ENCODE results near the gene RWDD3. TPM values are rescaled to one million over a fixed set of nuclear protein-coding genes. Genes with fewer than 3 reads are reported as not detected.
A peak's percentile ranks its signal among the peaks of the same experiment; 100 is the strongest.

RWDD3 gene
- total RNA-seq, 1 donor from 2014 or later: 24.7 TPM

GRCh38 chr1:95221306-95221705, 12.7 kb upstream of the RWDD3 start:
- Mint-ChIP-seq H3K27ac (no peak overlapping the region), H3K36me3 (no peaks in the 10 kb centered on the region), H3K27me3 (ENCODE audit: low read depth) (no peaks in the 10 kb centered on the region), H3K4me3 (no peak overlapping the region), H3K4me1 (no peaks in the 10 kb centered on the region), H3K9me3 (peaks cover 6% of the 10 kb centered on the region)
- no peak for DNase-seq (ENCODE audit: low spot score in 2 of 2, unreplicated experiment in 2 of 2)
- TF ChIP-seq, protein P1, sequence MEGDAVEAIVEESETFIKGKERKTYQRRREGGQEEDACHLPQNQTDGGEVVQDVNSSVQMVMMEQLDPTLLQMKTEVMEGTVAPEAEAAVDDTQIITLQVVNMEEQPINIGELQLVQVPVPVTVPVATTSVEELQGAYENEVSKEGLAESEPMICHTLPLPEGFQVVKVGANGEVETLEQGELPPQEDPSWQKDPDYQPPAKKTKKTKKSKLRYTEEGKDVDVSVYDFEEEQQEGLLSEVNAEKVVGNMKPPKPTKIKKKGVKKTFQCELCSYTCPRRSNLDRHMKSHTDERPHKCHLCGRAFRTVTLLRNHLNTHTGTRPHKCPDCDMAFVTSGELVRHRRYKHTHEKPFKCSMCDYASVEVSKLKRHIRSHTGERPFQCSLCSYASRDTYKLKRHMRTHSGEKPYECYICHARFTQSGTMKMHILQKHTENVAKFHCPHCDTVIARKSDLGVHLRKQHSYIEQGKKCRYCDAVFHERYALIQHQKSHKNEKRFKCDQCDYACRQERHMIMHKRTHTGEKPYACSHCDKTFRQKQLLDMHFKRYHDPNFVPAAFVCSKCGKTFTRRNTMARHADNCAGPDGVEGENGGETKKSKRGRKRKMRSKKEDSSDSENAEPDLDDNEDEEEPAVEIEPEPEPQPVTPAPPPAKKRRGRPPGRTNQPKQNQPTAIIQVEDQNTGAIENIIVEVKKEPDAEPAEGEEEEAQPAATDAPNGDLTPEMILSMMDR (IDR thresholded peaks at IDR 0.05; ENCODE audit: unreplicated experiment): no peak

DNA sequence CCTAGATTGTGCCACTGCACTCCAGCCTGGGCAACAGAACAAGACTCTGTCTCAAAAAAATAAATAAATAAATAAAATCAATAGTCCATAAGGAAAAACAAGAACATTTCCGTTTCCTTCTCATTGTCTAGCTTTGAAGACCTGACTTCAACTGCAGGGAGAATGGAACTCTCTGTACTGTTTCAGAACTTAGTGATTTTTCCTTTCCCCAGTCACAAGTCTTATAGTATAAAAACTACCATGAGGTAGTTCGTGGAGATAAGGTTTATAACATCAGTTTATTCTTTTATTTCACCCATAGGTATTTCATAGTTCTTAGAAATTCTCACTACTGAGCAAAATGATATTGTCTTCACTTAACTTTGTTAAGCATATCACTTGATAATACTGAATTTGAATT, 11.4 kb upstream of the RWDD3 start:
- Mint-ChIP-seq H3K27me3 (ENCODE audit: low read depth) (no peaks in the 10 kb centered on the region), H3K27ac (no peak overlapping the region), H3K36me3 (no peaks in the 10 kb centered on the region), H3K4me3 (no peak overlapping the region), H3K4me1 (peaks cover 8% of the 10 kb centered on the region), H3K9me3 (peaks cover 8% of the 10 kb centered on the region)
- TF ChIP-seq, protein P1 (IDR thresholded peaks at IDR 0.05; ENCODE audit: unreplicated experiment): no peak
- DNase-seq (ENCODE audit: low spot score in 2 of 2, unreplicated experiment in 2 of 2): no peak

DNA sequence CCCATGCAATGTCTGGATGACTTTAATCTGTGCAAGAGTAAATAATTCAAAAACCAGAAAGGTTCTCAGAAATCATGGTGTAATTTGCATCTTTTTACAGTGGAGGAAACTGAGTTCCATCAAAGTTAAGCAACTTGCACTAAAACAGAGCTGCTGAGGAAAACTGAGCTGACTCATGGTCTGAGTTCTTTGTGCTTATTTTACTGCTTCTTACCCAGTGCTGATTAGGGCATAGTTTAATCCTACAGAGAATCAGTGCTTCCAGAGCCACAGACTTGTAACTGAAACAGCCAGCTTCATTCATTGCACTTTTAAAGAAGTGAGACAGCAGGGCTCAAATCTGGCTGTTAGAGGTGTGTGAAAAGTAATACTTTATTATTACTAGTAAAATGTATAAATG, 10.9 kb upstream of the RWDD3 start:
- Mint-ChIP-seq H3K4me1 (peaks cover 9% of the 10 kb centered on the region), H3K27ac (no peak overlapping the region), H3K9me3 (peaks cover 8% of the 10 kb centered on the region), H3K36me3 (no peaks in the 10 kb centered on the region), H3K27me3 (ENCODE audit: low read depth) (no peaks in the 10 kb centered on the region), H3K4me3 (no peak overlapping the region)
- DNase-seq (ENCODE audit: low spot score in 2 of 2, unreplicated experiment in 2 of 2): no peak
- TF ChIP-seq, protein P1 (IDR thresholded peaks at IDR 0.05; ENCODE audit: unreplicated experiment): no peak

DNA sequence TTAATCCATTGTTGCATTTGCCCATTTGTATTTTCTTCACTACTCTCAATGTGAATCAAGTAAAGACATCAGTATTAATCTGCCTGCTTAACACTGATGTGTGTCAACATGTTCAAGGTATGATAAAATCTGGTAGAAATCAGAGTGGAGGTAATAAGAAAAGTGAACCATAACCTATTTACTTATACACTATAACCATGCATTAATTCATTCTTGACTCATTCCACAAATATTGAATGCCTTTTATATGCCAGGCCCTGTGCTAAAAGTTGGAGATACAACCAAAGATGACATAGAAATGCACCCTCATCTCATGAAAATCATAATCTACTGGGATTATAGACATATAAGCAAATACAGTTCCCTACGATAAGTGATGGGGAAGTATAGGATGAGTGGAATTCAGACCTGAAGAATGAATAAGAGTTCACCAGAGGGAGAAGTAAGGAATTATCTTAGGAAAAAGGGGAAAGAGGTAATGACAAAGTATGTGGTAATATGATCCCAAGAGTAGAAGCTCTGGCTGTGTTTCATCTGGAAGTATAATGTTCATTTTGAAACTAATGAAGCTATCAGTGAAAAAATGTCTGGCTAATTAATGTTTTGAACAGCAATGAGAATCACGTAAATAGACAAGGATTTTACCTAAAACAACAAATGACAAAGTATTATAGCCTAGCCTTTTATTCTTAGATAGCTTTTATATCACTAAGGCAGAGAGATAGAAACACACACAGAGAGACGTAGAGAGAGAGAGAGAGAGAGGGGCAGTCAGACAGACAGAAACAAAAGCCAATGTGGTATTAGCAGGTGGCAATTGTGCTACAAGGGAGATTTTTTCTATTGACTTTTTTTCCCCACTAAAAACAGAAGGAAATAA, 7.0 kb upstream of the RWDD3 start:
- Mint-ChIP-seq H3K4me1 (peaks cover 22% of the 10 kb centered on the region), H3K27ac (peak overlapping the region; percentile 54), H3K27me3 (ENCODE audit: low read depth) (no peaks in the 10 kb centered on the region)

DNA sequence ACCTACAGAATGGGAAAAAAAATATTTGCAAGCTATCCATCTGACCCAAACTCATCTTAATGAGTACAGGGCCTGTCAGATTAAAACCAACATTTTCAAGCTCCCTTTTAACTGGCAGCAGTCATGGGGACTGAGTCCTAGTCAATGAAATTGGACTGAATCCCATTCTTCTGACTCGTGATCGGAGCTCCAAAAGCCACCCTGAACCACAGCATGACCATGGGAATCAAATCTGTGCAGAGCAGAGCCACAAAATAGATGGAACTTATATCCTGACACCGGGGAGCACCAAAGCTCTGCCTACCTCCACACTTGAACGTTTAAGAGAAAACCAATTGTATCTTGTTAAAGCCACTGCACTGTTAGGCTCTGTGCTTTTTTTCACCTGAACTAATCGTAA, 5.0 kb upstream of the RWDD3 start:
- Mint-ChIP-seq H3K9me3 (peaks cover 2% of the 10 kb centered on the region), H3K27me3 (ENCODE audit: low read depth) (no peaks in the 10 kb centered on the region), H3K4me3 (no peak overlapping the region), H3K4me1 (peaks cover 36% of the 10 kb centered on the region), H3K27ac (no peak overlapping the region), H3K36me3 (no peaks in the 10 kb centered on the region)
- no peak for DNase-seq (ENCODE audit: low spot score in 2 of 2, unreplicated experiment in 2 of 2)
- TF ChIP-seq, protein P1 (IDR thresholded peaks at IDR 0.05; ENCODE audit: unreplicated experiment): no peak

More for the DNA sequence above, 7.0 kb upstream of the RWDD3 start:
- Mint-ChIP-seq H3K36me3 (no peaks in the 10 kb centered on the region), H3K9me3 (peaks cover 2% of the 10 kb centered on the region), H3K4me3 (peak overlapping the region; percentile 0)
- TF ChIP-seq, protein P1 (IDR thresholded peaks at IDR 0.05; ENCODE audit: unreplicated experiment): no peak
- DNase-seq (ENCODE audit: low spot score in 2 of 2, unreplicated experiment in 2 of 2): no peak
